K562 (cell line): ENCODE measurements around the gene IGSF21.

Experiments used
- EZH2 ChIP-seq: IDR thresholded peaks from 2 replicates; pipeline ENCODE4 v1.6.1; 2012; ENCODE audit warnings: low read depth, mild to moderate bottlenecking, inconsistent platforms, low read length, borderline replicate concordance
- JUND ChIP-seq, 2 experiments: IDR thresholded peaks; 2 replicates in 1 of 2; 3 replicates in 1 of 2; pipeline ENCODE4 v1.6.1; 2011; ENCODE audit warnings: borderline replicate concordance in 2 of 2, low read depth in 2 of 2, low read length in 2 of 2, improper control_type of control experiment in 1 of 2, missing biosample characterization in 1 of 2, missing genetic modification characterization in 1 of 2, missing genetic modification reagents in 1 of 2
- KLF16 ChIP-seq: IDR thresholded peaks from 2 replicates; pipeline ENCODE4 v1.6.1; 2016; ENCODE audit warnings: antibody characterized with exemption
- MAX ChIP-seq: sonication (generic); formaldehyde crosslinking; IDR thresholded peaks from 2 replicates; pipeline ENCODE4 v1.9.0; 2022; ENCODE audit warnings: mild to moderate bottlenecking, missing genetic modification reagents
- NFE2L1 ChIP-seq: fragments of 450-650 bp; IDR thresholded peaks from 2 replicates; pipeline ENCODE4 v1.6.1; 2016; ENCODE audit warnings: missing genetic modification characterization, low read depth, mild to moderate bottlenecking, missing compliant biosample characterization, moderate library complexity, borderline replicate concordance
- NRF1 ChIP-seq, 2 experiments: fragments of 450-650 bp; IDR thresholded peaks in 1 of 2; conservative IDR thresholded peaks in 1 of 2; 2 replicates each; pipeline ENCODE4 v1.6.1; 2014; ENCODE audit warnings: mild to moderate bottlenecking in 2 of 2
- ZKSCAN1 ChIP-seq: fragments of 150-350 bp; IDR thresholded peaks from 2 replicates; pipeline ENCODE4 v1.6.1; 2016; ENCODE audit warnings: low read depth, low read length
- TF ChIP-seq, protein P1 (sequence below), 3 experiments: IDR thresholded peaks in 2 of 3; conservative IDR thresholded peaks in 1 of 3; 2 replicates each; pipeline ENCODE4 v1.5.1; 2011 to 2012; ENCODE audit warnings: low read length in 3 of 3, mild to moderate bottlenecking in 3 of 3, control low read depth in 2 of 3, improper control_type of control experiment in 1 of 3, inconsistent platforms in 1 of 3, low read depth in 1 of 3, mixed read lengths in 1 of 3, moderate library complexity in 1 of 3; ENCODE audit not compliant: insufficient read depth in 2 of 3
- TF ChIP-seq, protein P2 (sequence below): fragments of 450-650 bp; formaldehyde crosslinking; IDR thresholded peaks from 2 replicates; pipeline ENCODE4 v1.4.0; 2020; ENCODE audit warnings: mild to moderate bottlenecking, mixed read lengths

DNA sequence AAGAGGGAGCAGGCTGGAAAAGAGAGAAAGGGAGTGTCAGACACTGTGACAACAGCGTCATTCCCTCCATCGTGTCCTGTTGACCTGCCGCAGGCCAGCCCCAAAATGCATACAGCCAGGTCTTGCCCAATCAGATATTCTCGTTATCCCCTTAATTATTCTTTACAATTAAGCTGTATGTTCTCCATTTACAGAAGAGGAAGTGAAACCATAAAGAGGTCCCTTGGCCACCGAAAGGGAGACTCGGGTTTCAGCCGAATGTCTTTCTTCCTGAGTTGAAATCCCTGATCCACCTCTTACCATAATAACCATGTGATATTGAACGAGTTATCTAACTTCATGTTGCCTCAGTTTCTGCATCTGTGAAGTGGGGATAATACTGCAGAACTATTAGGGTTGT lies 70.5 kb downstream of the IGSF21 start:
- TF ChIP-seq ZKSCAN1 (no peak), NRF1 (conservative IDR thresholded peaks at IDR 0.05 in 1 of 2, IDR thresholded peaks at IDR 0.05 in 1 of 2) (no peak), KLF16 (no peak), NFE2L1 (tag) (no peak), MAX (CRISPR knock-in tag) (no peak), JUND (IDR thresholded peaks at IDR 0.05; ENCODE audit: borderline replicate concordance, low read depth, low read length) (no peak), JUND (tag; IDR thresholded peaks at IDR 0.05; ENCODE audit: borderline replicate concordance, low read depth, low read length) (no peak), EZH2 (no peak)
- TF ChIP-seq, protein P1, sequence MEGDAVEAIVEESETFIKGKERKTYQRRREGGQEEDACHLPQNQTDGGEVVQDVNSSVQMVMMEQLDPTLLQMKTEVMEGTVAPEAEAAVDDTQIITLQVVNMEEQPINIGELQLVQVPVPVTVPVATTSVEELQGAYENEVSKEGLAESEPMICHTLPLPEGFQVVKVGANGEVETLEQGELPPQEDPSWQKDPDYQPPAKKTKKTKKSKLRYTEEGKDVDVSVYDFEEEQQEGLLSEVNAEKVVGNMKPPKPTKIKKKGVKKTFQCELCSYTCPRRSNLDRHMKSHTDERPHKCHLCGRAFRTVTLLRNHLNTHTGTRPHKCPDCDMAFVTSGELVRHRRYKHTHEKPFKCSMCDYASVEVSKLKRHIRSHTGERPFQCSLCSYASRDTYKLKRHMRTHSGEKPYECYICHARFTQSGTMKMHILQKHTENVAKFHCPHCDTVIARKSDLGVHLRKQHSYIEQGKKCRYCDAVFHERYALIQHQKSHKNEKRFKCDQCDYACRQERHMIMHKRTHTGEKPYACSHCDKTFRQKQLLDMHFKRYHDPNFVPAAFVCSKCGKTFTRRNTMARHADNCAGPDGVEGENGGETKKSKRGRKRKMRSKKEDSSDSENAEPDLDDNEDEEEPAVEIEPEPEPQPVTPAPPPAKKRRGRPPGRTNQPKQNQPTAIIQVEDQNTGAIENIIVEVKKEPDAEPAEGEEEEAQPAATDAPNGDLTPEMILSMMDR (IDR thresholded peaks at IDR 0.05 in 2 of 3, conservative IDR thresholded peaks at IDR 0.05 in 1 of 3; ENCODE audit: insufficient read depth in 2 of 3, low read depth in 1 of 3, low read length in 3 of 3) = no peak
- TF ChIP-seq, protein P2, sequence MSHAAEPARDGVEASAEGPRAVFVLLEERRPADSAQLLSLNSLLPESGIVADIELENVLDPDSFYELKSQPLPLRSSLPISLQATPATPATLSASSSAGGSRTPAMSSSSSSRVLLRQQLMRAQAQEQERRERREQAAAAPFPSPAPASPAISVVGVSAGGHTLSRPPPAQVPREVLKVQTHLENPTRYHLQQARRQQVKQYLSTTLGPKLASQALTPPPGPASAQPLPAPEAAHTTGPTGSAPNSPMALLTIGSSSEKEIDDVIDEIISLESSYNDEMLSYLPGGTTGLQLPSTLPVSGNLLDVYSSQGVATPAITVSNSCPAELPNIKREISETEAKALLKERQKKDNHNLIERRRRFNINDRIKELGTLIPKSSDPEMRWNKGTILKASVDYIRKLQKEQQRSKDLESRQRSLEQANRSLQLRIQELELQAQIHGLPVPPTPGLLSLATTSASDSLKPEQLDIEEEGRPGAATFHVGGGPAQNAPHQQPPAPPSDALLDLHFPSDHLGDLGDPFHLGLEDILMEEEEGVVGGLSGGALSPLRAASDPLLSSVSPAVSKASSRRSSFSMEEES = no peak
